HCT116 (cell line): ENCODE results near the gene LAMA4. TPM values are rescaled to one million over a fixed set of nuclear protein-coding genes. Genes with fewer than 3 reads are reported as not detected.

Source experiments
- ATAC-seq: fragments of 200-7000 bp; cut with Tn5 transposase; 2 replicates; pipeline ENCODE4 v1.9.1; 2020; ENCODE audit warnings: mild to moderate bottlenecking, moderate library complexity
- BruUV-seq: library from RNA; stranded (reverse); fragments of 400-500 nt; replicated peaks from 2 replicates; lab custom pipeline; 2021; lab: Mats Ljungman, UMichigan
- CTCF ChIA-PET: fragments of 300-600 bp; sonication (Branson Sonifier 250); formaldehyde crosslinking; loops from one replicate; lab custom pipeline; 2021; ENCODE audit warnings: antibody characterized with exemption; lab: Charles Lee
- POLR2A ChIA-PET: fragments of 300-600, 350-600 bp; sonication (Branson Sonifier 250); formaldehyde crosslinking; loops from one replicate; lab custom pipeline; 2021; ENCODE audit warnings: antibody characterized with exemption; lab: Charles Lee
- RAD21 ChIA-PET, 2 experiments: fragments of 300-600 bp; sonication (Branson Sonifier 250); formaldehyde crosslinking; loops; one replicate each; lab custom pipeline; 2023; ENCODE audit warnings: low total read pairs in 2 of 2; ENCODE audit not compliant: uncharacterized antibody in 2 of 2, unreplicated experiment in 2 of 2, low non-redundant PET in 1 of 2; lab: Charles Lee
- DNase-seq: peaks from one replicate; pipeline ENCODE4 v3.0.0-alpha.2; 2010; ENCODE audit warnings: low read depth, low spot score
- H2AFZ ChIP-seq: fragments of 200-600 bp; shearing (Covaris generic), sonication (generic); 2 replicates; pipeline ENCODE4 v1.6.1; 2017; ENCODE audit warnings: low read depth, mixed run types, mixed read lengths, antibody characterized with exemption, low read length; ENCODE audit not compliant: poor library complexity, severe bottlenecking
- H3K27ac ChIP-seq: 2 replicates; pipeline ENCODE4 v1.5.1; 2012; ENCODE audit warnings: low read depth, low read length
- H3K27me3 ChIP-seq: fragments of 200-600 bp; sonication (generic); 2 replicates; pipeline ENCODE4 v1.6.1; 2016; ENCODE audit warnings: mixed run types, low read length, mixed read lengths; ENCODE audit not compliant: insufficient read depth
- H3K36me3 ChIP-seq, 2 experiments: fragments of 200-500 bp in 1 of 2; fragments of 200-600 bp in 1 of 2; sonication (Bioruptor generic) in 1 of 2; sonication (generic) in 1 of 2; 2 replicates each; pipeline versions ENCODE4 v1.5.1 to v1.6.1; 2014 to 2016; ENCODE audit warnings: low read length in 2 of 2, inconsistent platforms in 1 of 2, mixed read lengths in 1 of 2, mixed run types in 1 of 2; ENCODE audit not compliant: insufficient read depth in 2 of 2, control insufficient read depth in 1 of 2
- H3K4me1 ChIP-seq, 2 experiments: fragments of 200-600 bp in 1 of 2; sonication (generic) in 1 of 2; 2 replicates each; pipeline versions ENCODE4 v1.5.1 to v1.6.1; 2012 to 2017; ENCODE audit warnings: low read length in 2 of 2, inconsistent platforms in 1 of 2, mild to moderate bottlenecking in 1 of 2, mixed read lengths in 1 of 2, mixed run types in 1 of 2, moderate library complexity in 1 of 2; ENCODE audit not compliant: insufficient read depth in 2 of 2, control insufficient read depth in 1 of 2
- H3K4me2 ChIP-seq: fragments of 200-600 bp; sonication (generic); 2 replicates; pipeline ENCODE4 v1.6.1; 2017; ENCODE audit warnings: mixed run types, low read length, mixed read lengths
- H3K4me3 ChIP-seq, 2 experiments: fragments of 200-600 bp in 1 of 2; sonication (generic) in 1 of 2; replicated peaks in 1 of 2; 2 replicates each; pipeline ENCODE4 v1.5.1; 2011 to 2016; ENCODE audit warnings: low read length in 2 of 2, control low read depth in 1 of 2, low read depth in 1 of 2, mild to moderate bottlenecking in 1 of 2, mixed read lengths in 1 of 2, mixed run types in 1 of 2
- H3K79me2 ChIP-seq: fragments of 200-600 bp; sonication (generic); 2 replicates; pipeline ENCODE4 v1.6.1; 2017; ENCODE audit warnings: mild to moderate bottlenecking, mixed run types, low read length, moderate library complexity, mixed read lengths; ENCODE audit not compliant: insufficient read depth
- H3K9ac ChIP-seq: fragments of 200-600 bp; sonication (generic); 2 replicates; pipeline ENCODE4 v1.6.1; 2016; ENCODE audit warnings: low read length, mixed read lengths
- H3K9me2 ChIP-seq: fragments of 200-600 bp; sonication (generic), shearing (Covaris generic); 2 replicates; pipeline ENCODE4 v1.6.1; 2017; ENCODE audit warnings: mixed run types, mild to moderate bottlenecking, moderate library complexity; ENCODE audit not compliant: insufficient read depth
- H3K9me3 ChIP-seq, 2 experiments: fragments of 200-500 bp in 1 of 2; fragments of 200-600 bp in 1 of 2; sonication (Bioruptor generic) in 1 of 2; sonication (generic) in 1 of 2; 2 replicates each; pipeline ENCODE4 v1.6.1; 2014 to 2017; ENCODE audit warnings: low read length in 2 of 2, mixed read lengths in 2 of 2, inconsistent platforms in 1 of 2, low read depth in 1 of 2, mild to moderate bottlenecking in 1 of 2, mixed run types in 1 of 2, moderate library complexity in 1 of 2; ENCODE audit not compliant: control insufficient read depth in 1 of 2, insufficient read depth in 1 of 2
- H4K20me1 ChIP-seq: fragments of 200-600 bp; sonication (generic), shearing (Covaris generic); 2 replicates; pipeline ENCODE4 v1.6.1; 2017; ENCODE audit warnings: mixed run types, mild to moderate bottlenecking, moderate library complexity; ENCODE audit not compliant: insufficient read depth
- EGR1 ChIP-seq: IDR thresholded peaks from 2 replicates; pipeline ENCODE4 v1.6.1; 2012; ENCODE audit warnings: low read depth
- EZH2 ChIP-seq: fragments of 200-600 bp; sonication (generic); IDR thresholded peaks from 2 replicates; pipeline ENCODE4 v1.6.1; 2017; ENCODE audit warnings: antibody characterized with exemption, mixed run types
- EZH2phosphoT487 ChIP-seq: fragments of 200-600 bp; IDR thresholded peaks from 2 replicates; pipeline ENCODE4 v1.6.1; 2018; ENCODE audit warnings: antibody characterized with exemption, borderline replicate concordance
- JUND ChIP-seq: IDR thresholded peaks from 2 replicates; pipeline ENCODE4 v1.6.1; 2012
- POLR2A ChIP-seq: IDR thresholded peaks from 2 replicates; pipeline ENCODE4 v1.7.0; 2011; ENCODE audit warnings: borderline replicate concordance; ENCODE audit not compliant: insufficient read depth, insufficient read length; ENCODE audit errors: extremely low read depth
- RAD21 ChIP-seq: IDR thresholded peaks from 2 replicates; pipeline ENCODE4 v1.6.1; 2012; ENCODE audit warnings: low read depth, mild to moderate bottlenecking
- SP1 ChIP-seq: IDR thresholded peaks from 2 replicates; pipeline ENCODE4 v1.6.1; 2012; ENCODE audit warnings: low read depth
- SRF ChIP-seq: IDR thresholded peaks from 2 replicates; pipeline ENCODE4 v1.6.1; 2012; ENCODE audit warnings: low read depth
- YY1 ChIP-seq: IDR thresholded peaks from 2 replicates; pipeline ENCODE4 v1.6.1; 2011; ENCODE audit warnings: low read length, low read depth, moderate library complexity, mild to moderate bottlenecking; ENCODE audit not compliant: insufficient replicate concordance; ENCODE audit errors: extremely low read depth
- intact Hi-C: fragments of 100-400 bp; cut with micrococcal nuclease; formaldehyde crosslinking; loops from 2 replicates; pipeline ENCODE4 v1.10.0; 2022
- total RNA-seq: library from RNA; stranded (reverse); gene quantifications from one replicate; pipeline ENCODE4 v1.2.1, GENCODE V29; 2021; ENCODE audit not compliant: unreplicated experiment

Gene LAMA4
- total RNA-seq, 1 experiment from 2014 or later = 2.2 TPM

DNA sequence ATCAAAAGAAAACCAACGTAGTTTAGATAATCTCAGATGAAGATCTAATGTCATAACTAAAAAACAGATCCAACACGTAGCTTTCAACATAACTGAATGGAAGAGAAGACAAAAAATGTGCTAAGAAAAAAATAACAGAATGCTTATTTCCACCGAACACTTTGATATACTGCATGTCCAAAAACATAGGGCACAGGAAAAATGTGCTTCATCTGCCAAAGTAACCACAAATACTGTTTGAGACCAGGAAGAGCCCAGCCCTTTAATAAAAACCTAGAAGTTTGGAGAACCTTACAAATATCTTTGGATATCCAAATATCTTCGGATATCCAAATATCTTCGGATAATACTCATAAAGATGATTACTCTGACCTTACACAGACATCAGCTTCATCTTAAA lies 19.8 kb downstream of the LAMA4 start (continued):
- no peak for TF ChIP-seq YY1
- TF ChIP-seq, all 23 proteins: peak for 0

DNA sequence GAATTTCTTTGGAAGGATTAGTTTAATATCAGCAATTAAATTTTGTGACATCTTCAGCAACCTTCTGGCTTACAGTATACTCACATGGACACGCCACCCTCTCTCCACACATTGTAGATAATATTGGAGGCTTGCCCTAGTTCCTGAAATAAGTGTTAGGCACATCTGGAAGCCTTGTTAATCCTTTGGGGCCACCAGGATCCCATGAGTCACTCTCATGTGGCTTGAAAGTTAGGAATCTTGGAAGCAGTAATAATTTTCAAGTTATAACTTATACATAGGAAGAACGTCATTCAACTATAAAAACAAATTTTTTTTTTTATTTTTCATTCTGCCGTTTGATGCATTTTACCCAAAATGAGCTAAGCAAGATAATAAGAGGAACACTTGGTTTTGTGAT lies 20.5 kb downstream of the LAMA4 start:
- Histone ChIP-seq H3K27ac (no peak overlapping the region), H3K9me2 (no peaks in the 10 kb centered on the region), H3K27me3 (no peaks in the 10 kb centered on the region), H3K4me2 (no peak overlapping the region), H3K9ac (no peak overlapping the region), H3K36me3 (no peaks in the 10 kb centered on the region), H3K79me2 (no peaks in the 10 kb centered on the region), H3K9me3 (no peaks in the 10 kb centered on the region), H3K4me1 (peaks cover 5 to 15% of the 10 kb centered on the region in 2 experiments; a peak in 2 of 4 replicates), H2AFZ (no peak overlapping the region), H4K20me1 (no peaks in the 10 kb centered on the region), H3K4me3 (no peak overlapping the region)
- ChIA-PET RAD21 (no interaction called here), CTCF (no interaction called here), POLR2A (no interaction called here)
- intact Hi-C loops = no loop called here
- no peak for TF ChIP-seq EZH2phosphoT487
- TF ChIP-seq SRF = no peak
- ATAC-seq (no peak), DNase-seq (no peak)
- no TSS peak for BruUV-seq

DNA sequence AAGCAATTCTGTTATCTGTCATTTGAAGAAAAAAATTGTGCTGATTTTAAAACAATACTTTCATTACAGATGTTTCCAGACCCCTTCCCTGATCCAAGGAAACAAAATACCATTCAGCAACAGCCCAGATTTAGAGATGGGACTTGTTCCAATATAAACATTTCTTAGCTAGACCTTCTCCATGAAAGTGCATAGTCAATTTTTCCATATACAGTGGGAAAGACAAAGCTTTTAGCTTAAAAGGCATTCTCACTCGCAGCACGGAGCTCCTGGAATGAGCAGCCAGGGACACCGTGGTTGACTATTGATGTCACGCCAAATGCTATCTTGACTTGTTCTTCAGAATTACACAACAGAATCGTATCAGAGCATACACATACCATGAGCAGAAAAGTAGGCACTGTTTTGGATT lies 21.5 kb downstream of the LAMA4 start:
- Histone ChIP-seq H3K27ac (no peak overlapping the region), H3K4me2 (peak overlapping the region; percentile 5; the same call in 1 of the 2 replicates), H2AFZ (peak overlapping the region; percentile 31), H3K9ac (no peak overlapping the region), H3K4me3 (no peak overlapping the region), H3K36me3 (no peaks in the 10 kb centered on the region), H3K79me2 (no peaks in the 10 kb centered on the region), H3K9me2 (no peaks in the 10 kb centered on the region), H3K4me1 (peaks cover 5 to 15% of the 10 kb centered on the region in 2 experiments; a peak in 2 of 4 replicates), H3K27me3 (no peaks in the 10 kb centered on the region), H4K20me1 (no peaks in the 10 kb centered on the region), H3K9me3 (no peaks in the 10 kb centered on the region)
- ATAC-seq = no peak
- no TSS peak for BruUV-seq
- no peak for TF ChIP-seq EGR1
- TF ChIP-seq POLR2A = no peak
- peak; percentile 24; the same call in 1 of the 2 replicates for TF ChIP-seq JUND
- no peak for TF ChIP-seq EZH2
- no peak for TF ChIP-seq RAD21
- TF ChIP-seq SP1 = peak; percentile 28; the same call in 1 of the 2 replicates
- ChIA-PET POLR2A (no interaction called here), RAD21 (no interaction called here), CTCF (no interaction called here)
- no peak for DNase-seq
- intact Hi-C loops = no loop called here
